ENCODE measurements around the gene NDOR1.
A peak's percentile ranks its signal among the peaks of the same experiment; 100 is the strongest.

NDOR1 gene

DNA sequence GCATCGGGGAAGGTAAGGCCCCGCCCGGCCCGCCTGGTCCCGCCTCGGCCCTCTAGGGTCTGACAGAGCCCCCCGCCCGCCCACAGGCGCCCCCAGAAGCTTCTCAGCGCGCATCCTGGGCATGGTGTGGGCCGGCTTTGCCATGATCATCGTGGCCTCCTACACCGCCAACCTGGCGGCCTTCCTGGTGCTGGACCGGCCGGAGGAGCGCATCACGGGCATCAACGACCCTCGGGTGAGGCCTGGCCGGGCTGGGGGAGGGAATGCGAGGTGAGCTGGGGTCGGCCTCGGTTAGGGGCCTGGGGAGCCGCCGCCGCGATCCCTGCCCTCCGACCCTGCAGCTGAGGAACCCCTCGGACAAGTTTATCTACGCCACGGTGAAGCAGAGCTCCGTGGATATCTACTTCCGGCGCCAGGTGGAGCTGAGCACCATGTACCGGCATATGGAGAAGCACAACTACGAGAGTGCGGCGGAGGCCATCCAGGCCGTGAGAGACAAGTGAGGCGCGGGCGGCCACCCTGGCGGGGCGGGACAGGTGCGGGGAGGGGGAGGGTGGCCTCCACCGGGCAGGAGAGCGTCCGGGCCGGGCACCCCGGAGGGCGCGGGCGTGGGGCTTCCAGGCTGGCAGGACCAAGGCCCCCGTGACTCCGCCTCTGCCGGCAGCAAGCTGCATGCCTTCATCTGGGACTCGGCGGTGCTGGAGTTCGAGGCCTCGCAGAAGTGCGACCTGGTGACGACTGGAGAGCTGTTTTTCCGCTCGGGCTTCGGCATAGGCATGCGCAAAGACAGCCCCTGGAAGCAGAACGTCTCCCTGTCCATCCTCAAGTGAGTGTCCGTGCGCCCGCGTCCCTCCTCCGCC, 42.8 kb upstream of the NDOR1 start:
- DNase-seq (ENCODE audit: low read depth in 1 of 2, low spot score in 1 of 2) = peak in 1 of 2 experiments; percentile 41
- Histone ChIP-seq H3K27ac (replicated peaks) (no peak overlapping the region), H3K4me3 (replicated peaks; ENCODE audit: insufficient read depth, low read length) (no peak overlapping the region), H3K27me3 (ENCODE audit: insufficient read depth, poor library complexity, severe bottlenecking) (peaks cover 64% of the 10 kb centered on the region)
- TF ChIP-seq CTCF (IDR thresholded peaks at IDR 0.05; ENCODE audit: insufficient read depth, low read length) (no peak), POLR2AphosphoS5 (IDR thresholded peaks at IDR 0.05; ENCODE audit: low read depth) (no peak), SPI1 (IDR thresholded peaks at IDR 0.05; ENCODE audit: borderline replicate concordance, low read depth) (no peak), REST (IDR thresholded peaks at IDR 0.05; ENCODE audit: insufficient replicate concordance, low read depth) (no peak), GABPA (IDR thresholded peaks at IDR 0.05; ENCODE audit: low read depth) (no peak)

DNA sequence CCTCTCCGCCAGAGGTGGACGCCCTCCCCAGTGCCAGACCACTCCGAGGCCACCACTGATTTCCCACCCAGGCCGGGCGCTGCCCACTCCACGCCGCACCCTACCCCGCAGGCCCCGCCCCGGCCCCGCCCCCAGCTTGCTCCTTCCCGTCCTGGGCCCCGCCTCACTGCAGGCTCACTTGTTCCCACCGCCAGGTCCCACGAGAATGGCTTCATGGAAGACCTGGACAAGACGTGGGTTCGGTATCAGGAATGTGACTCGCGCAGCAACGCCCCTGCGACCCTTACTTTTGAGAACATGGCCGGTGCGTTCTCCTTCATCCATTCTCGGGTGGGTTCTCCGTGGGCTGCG, 42.2 kb upstream of the NDOR1 start:
- Histone ChIP-seq H3K27ac (replicated peaks) (no peak overlapping the region), H3K27me3 (ENCODE audit: insufficient read depth, poor library complexity, severe bottlenecking) (peaks cover 65% of the 10 kb centered on the region), H3K4me3 (replicated peaks; ENCODE audit: insufficient read depth, low read length) (no peak overlapping the region)
- TF ChIP-seq CTCF (IDR thresholded peaks at IDR 0.05; ENCODE audit: insufficient read depth, low read length) (no peak), POLR2AphosphoS5 (IDR thresholded peaks at IDR 0.05; ENCODE audit: low read depth) (no peak), REST (IDR thresholded peaks at IDR 0.05; ENCODE audit: insufficient replicate concordance, low read depth) (no peak)
- DNase-seq (ENCODE audit: low read depth in 1 of 2, low spot score in 1 of 2) = no peak

DNA sequence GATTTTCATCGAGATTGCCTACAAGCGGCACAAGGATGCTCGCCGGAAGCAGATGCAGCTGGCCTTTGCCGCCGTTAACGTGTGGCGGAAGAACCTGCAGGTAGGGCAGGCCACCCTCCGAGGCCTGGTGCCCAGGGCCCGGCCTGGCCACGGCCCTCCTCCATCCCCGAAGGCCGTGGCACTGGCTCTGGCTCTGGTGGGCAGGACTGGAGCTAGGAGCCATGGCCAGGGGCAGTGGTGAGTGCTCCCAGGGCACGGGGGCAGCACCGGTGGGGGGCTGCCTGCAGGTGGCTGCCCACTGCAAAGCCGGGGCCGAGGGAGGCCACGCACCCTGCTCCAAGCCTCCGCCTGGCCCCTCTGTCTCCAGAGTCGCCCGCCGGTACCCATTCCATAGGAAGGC, 41.7 kb upstream of the NDOR1 start:
- no peak overlapping the region for H3K27ac ChIP-seq (replicated peaks)
- peaks cover 62% of the 10 kb centered on the region for H3K27me3 ChIP-seq (ENCODE audit: insufficient read depth, poor library complexity, severe bottlenecking)

More for the DNA sequence above, 41.7 kb upstream of the NDOR1 start:
- H3K4me3 ChIP-seq (replicated peaks; ENCODE audit: insufficient read depth, low read length) = no peak overlapping the region
- TF ChIP-seq REST (IDR thresholded peaks at IDR 0.05; ENCODE audit: insufficient replicate concordance, low read depth) (no peak), CTCF (IDR thresholded peaks at IDR 0.05; ENCODE audit: insufficient read depth, low read length) (no peak), SPI1 (IDR thresholded peaks at IDR 0.05; ENCODE audit: borderline replicate concordance, low read depth) (no peak), GABPA (IDR thresholded peaks at IDR 0.05; ENCODE audit: low read depth) (no peak), POLR2AphosphoS5 (IDR thresholded peaks at IDR 0.05; ENCODE audit: low read depth) (no peak)
- no peak for DNase-seq (ENCODE audit: low read depth in 1 of 2, low spot score in 1 of 2)

Measured in HL-60 (cell line).